HepG2 (cell line): ENCODE measurements around the gene TAF3. TPM values are rescaled to one million over a fixed set of nuclear protein-coding genes. Genes with fewer than 3 reads are reported as not detected.

Source experiments
- ATAC-seq: fragments of 200-7000 bp; cut with Tn5 transposase; 3 replicates; pipeline ENCODE4 v1.9.1; 2020; ENCODE audit warnings: mild to moderate bottlenecking, moderate library complexity
- BruUV-seq: library from RNA; stranded (reverse); fragments of 400-500 nt; replicated peaks from 2 replicates; lab custom pipeline; 2021; lab: Mats Ljungman, UMichigan
- CTCF ChIA-PET: fragments of 300-600 bp; formaldehyde crosslinking; extraction: SDS; loops from one replicate; lab custom pipeline; 2021; ENCODE audit warnings: low total read pairs, inconsistent platforms, low intra/inter-chr PET ratio; lab: Yijun Ruan, JAX
- POLR2A ChIA-PET: fragments of 350-600 bp; sonication (Branson Sonifier 250); formaldehyde crosslinking; loops from one replicate; lab custom pipeline; 2020; ENCODE audit warnings: antibody characterized with exemption, inconsistent platforms; lab: Yijun Ruan, JAX
- DNase-seq: peaks from one replicate; pipeline ENCODE4 v3.0.0-alpha.2; 2015; ENCODE audit warnings: low spot score
- FAIRE-seq: peaks from 3 replicates; lab custom pipeline; 2011; peaks lifted over from hg19 to GRCh38; lab: Jason Lieb, UNC
- H2AFZ ChIP-seq: one replicate; pipeline ENCODE4 v1.6.1; 2011; ENCODE audit warnings: low read length, inconsistent platforms
- H3K27ac ChIP-seq: fragments of 300-600 bp; 3 replicates; pipeline ENCODE4 v1.8.0; 2011; ENCODE audit warnings: mixed run types, mild to moderate bottlenecking, mixed read lengths, low read length, inconsistent platforms; ENCODE audit not compliant: insufficient read depth; ENCODE audit errors: extremely low read length
- H3K27me3 ChIP-seq, 2 experiments: fragments of 200-600 bp in 1 of 2; 2 replicates in 1 of 2; 3 replicates in 1 of 2; pipeline versions ENCODE4 v1.6.0 to v1.8.0; 2011; ENCODE audit warnings: low read length in 2 of 2, mild to moderate bottlenecking in 2 of 2, moderate library complexity in 2 of 2, inconsistent platforms in 1 of 2; ENCODE audit not compliant: insufficient read depth in 2 of 2, control insufficient read depth in 1 of 2
- H3K36me3 ChIP-seq, 2 experiments: fragments of 200-600 bp in 1 of 2; replicated peaks in 1 of 2; 2 replicates in 1 of 2; 3 replicates in 1 of 2; pipeline versions ENCODE4 v1.5.1 to v1.8.0; 2011; ENCODE audit warnings: low read length in 2 of 2, inconsistent platforms in 1 of 2; ENCODE audit not compliant: insufficient read depth in 2 of 2, control insufficient read depth in 1 of 2
- H3K4me1 ChIP-seq: 2 replicates; pipeline ENCODE4 v1.5.1; 2012; ENCODE audit warnings: low read length, inconsistent platforms; ENCODE audit not compliant: insufficient read depth
- H3K4me2 ChIP-seq: 2 replicates; pipeline ENCODE4 v1.6.0; 2011; ENCODE audit warnings: low read depth, low read length, inconsistent platforms
- H3K4me3 ChIP-seq, 3 experiments: fragments of 200-600 bp in 1 of 3; sonication (generic), shearing (Covaris generic) in 1 of 3; replicated peaks in 1 of 3; 2 replicates each; pipeline ENCODE4 v1.5.1; 2011 to 2016; ENCODE audit warnings: low read length in 3 of 3, inconsistent platforms in 2 of 3, low read depth in 2 of 3, mild to moderate bottlenecking in 2 of 3, control low read depth in 1 of 3, mixed read lengths in 1 of 3; ENCODE audit not compliant: insufficient read depth in 1 of 3
- H3K79me2 ChIP-seq: one replicate; pipeline ENCODE4 v1.6.1; 2011; ENCODE audit warnings: low read length, inconsistent platforms; ENCODE audit not compliant: insufficient read depth
- H3K9ac ChIP-seq: 2 replicates; pipeline ENCODE4 v1.6.0; 2011; ENCODE audit warnings: mild to moderate bottlenecking, low read depth, low read length, inconsistent platforms; ENCODE audit not compliant: insufficient read depth
- H3K9me3 ChIP-seq: 2 replicates; pipeline ENCODE4 v1.5.1; 2012; ENCODE audit warnings: mild to moderate bottlenecking, low read length
- H4K20me1 ChIP-seq: 2 replicates; pipeline ENCODE4 v1.6.0; 2011; ENCODE audit warnings: inconsistent platforms, mild to moderate bottlenecking, low read length, moderate library complexity; ENCODE audit not compliant: insufficient read depth
- ESRRA ChIP-seq: sonication (generic); formaldehyde crosslinking; IDR thresholded peaks from 2 replicates; pipeline ENCODE4 v1.5.1; 2020; ENCODE audit warnings: mild to moderate bottlenecking, low read depth, missing genetic modification reagents
- GTF2F1 ChIP-seq: fragments of 150-350 bp; IDR thresholded peaks from 2 replicates; pipeline ENCODE4 v1.6.1; 2014; ENCODE audit warnings: low read length
- MTF1 ChIP-seq: sonication (generic); formaldehyde crosslinking; IDR thresholded peaks from 2 replicates; pipeline ENCODE4 v1.5.0; 2020; ENCODE audit warnings: missing genetic modification reagents
- PHF8 ChIP-seq: sonication (generic); formaldehyde crosslinking; IDR thresholded peaks from 2 replicates; pipeline ENCODE4 v1.5.0; 2020; ENCODE audit warnings: missing genetic modification reagents
- ZBTB46 ChIP-seq: sonication (generic); formaldehyde crosslinking; IDR thresholded peaks from 2 replicates; pipeline ENCODE4 v1.4.0; 2020; ENCODE audit warnings: mild to moderate bottlenecking, missing genetic modification reagents, borderline replicate concordance
- ZNF773 ChIP-seq: sonication (generic); formaldehyde crosslinking; IDR thresholded peaks from 2 replicates; pipeline ENCODE4 v1.4.0; 2020; ENCODE audit warnings: missing genetic modification reagents, borderline replicate concordance
- WGBS: methylation state at CpG from one replicate; pipeline ENCODE4 v1.1.6; 2017; ENCODE audit warnings: low lambda C conversion rate; 5-methylcytosine and 5-hydroxymethylcytosine counted together
- in situ Hi-C: cut with HindIII; loops from 2 replicates; pipeline ENCODE4 v1.10.0; 2017; ENCODE audit warnings: low pct_unique_long_range_greater_than_20kb; ENCODE audit not compliant: extremely low pct_ligation_motif_present
- intact Hi-C: fragments of 100-400 bp; cut with micrococcal nuclease; formaldehyde crosslinking; loops from one replicate; pipeline ENCODE4 v1.10.0; 2022; ENCODE audit not compliant: unreplicated experiment
- polyA plus RNA-seq, 8 experiments: library from polyadenylated mRNA; depleted of rRNA in 3 of 8; stranded (reverse) in 7 of 8; unstranded in 1 of 8; fragments of >200 nt; fragmentation: Illumina TruSeq in 4 of 8; extraction: Trizol in 4 of 8; gene quantifications; 2 replicates each; pipeline versions ENCODE4 v1.2.1 to v1.2.3, GENCODE V29; 2011 to 2016; ENCODE audit warnings: low read depth in 4 of 8, missing spikeins in 1 of 8, mixed read lengths in 1 of 8; ENCODE audit not compliant: insufficient read depth in 1 of 8
- total RNA-seq, 5 experiments: library from RNA; depleted of rRNA; stranded (reverse); fragments of >200 nt; fragmentation: Illumina TruSeq; extraction: Trizol; gene quantifications; 2 replicates each; pipeline ENCODE4 v1.2.3, GENCODE V29; 2016; ENCODE audit warnings: low read depth in 1 of 5
- TF ChIP-seq, protein P1 (sequence below): sonication (generic); formaldehyde crosslinking; IDR thresholded peaks from 2 replicates; pipeline ENCODE4 v1.5.0; 2020; ENCODE audit warnings: mild to moderate bottlenecking, missing genetic modification reagents, borderline replicate concordance
- TF ChIP-seq, protein P2 (sequence below): sonication (generic); formaldehyde crosslinking; IDR thresholded peaks from 2 replicates; pipeline ENCODE4 v1.5.1; 2020; ENCODE audit warnings: missing genetic modification reagents, mild to moderate bottlenecking, borderline replicate concordance
- TF ChIP-seq, protein P3 (sequence below): sonication (generic); formaldehyde crosslinking; IDR thresholded peaks from 2 replicates; pipeline ENCODE4 v1.9.0; 2022; ENCODE audit warnings: low read depth, missing genetic modification reagents

Gene TAF3
- total and polyA plus RNA-seq, 2 of the 13 experiments (the other 11 are each of a cell fraction or from before 2014, with no cell fraction given) = 1.7 to 2.9 TPM

DNA sequence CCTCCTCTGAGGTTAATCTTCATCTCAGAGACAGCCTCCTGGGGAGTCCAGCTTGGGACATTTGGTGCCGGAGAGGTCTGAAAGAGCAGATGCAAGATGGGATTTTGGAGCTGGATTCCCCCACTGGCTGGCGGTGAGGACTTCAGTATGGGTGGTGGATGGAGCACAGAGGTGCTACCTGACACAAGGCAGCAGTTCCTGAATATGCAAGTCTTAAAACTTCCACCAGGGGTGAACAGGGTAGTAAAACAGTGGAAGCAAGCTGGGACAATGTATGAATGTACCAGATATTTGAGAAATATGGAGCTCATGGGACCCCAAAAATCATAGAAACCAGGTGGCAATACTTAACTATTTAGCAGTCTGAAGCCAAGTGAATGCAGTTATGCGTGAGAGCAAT is 4.8 kb upstream of the TAF3 start (continued):
- TF ChIP-seq, protein P1, sequence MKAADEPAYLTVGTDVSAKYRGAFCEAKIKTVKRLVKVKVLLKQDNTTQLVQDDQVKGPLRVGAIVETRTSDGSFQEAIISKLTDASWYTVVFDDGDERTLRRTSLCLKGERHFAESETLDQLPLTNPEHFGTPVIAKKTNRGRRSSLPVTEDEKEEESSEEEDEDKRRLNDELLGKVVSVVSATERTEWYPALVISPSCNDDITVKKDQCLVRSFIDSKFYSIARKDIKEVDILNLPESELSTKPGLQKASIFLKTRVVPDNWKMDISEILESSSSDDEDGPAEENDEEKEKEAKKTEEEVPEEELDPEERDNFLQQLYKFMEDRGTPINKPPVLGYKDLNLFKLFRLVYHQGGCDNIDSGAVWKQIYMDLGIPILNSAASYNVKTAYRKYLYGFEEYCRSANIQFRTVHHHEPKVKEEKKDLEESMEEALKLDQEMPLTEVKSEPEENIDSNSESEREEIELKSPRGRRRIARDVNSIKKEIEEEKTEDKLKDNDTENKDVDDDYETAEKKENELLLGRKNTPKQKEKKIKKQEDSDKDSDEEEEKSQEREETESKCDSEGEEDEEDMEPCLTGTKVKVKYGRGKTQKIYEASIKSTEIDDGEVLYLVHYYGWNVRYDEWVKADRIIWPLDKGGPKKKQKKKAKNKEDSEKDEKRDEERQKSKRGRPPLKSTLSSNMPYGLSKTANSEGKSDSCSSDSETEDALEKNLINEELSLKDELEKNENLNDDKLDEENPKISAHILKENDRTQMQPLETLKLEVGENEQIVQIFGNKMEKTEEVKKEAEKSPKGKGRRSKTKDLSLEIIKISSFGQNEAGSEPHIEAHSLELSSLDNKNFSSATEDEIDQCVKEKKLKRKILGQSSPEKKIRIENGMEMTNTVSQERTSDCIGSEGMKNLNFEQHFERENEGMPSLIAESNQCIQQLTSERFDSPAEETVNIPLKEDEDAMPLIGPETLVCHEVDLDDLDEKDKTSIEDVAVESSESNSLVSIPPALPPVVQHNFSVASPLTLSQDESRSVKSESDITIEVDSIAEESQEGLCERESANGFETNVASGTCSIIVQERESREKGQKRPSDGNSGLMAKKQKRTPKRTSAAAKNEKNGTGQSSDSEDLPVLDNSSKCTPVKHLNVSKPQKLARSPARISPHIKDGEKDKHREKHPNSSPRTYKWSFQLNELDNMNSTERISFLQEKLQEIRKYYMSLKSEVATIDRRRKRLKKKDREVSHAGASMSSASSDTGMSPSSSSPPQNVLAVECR (CRISPR knock-in tag) = no peak
- TF ChIP-seq ZNF773 (CRISPR knock-in tag) (no peak), MTF1 (CRISPR knock-in tag) (no peak), PHF8 (no peak)
- TF ChIP-seq, protein P2, sequence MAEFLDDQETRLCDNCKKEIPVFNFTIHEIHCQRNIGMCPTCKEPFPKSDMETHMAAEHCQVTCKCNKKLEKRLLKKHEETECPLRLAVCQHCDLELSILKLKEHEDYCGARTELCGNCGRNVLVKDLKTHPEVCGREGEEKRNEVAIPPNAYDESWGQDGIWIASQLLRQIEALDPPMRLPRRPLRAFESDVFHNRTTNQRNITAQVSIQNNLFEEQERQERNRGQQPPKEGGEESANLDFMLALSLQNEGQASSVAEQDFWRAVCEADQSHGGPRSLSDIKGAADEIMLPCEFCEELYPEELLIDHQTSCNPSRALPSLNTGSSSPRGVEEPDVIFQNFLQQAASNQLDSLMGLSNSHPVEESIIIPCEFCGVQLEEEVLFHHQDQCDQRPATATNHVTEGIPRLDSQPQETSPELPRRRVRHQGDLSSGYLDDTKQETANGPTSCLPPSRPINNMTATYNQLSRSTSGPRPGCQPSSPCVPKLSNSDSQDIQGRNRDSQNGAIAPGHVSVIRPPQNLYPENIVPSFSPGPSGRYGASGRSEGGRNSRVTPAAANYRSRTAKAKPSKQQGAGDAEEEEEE (CRISPR knock-in tag) = no peak

- Histone ChIP-seq H3K27ac (no peak overlapping the region), H2AFZ (no peak overlapping the region), H4K20me1 (no peaks in the 10 kb centered on the region; the same call in 1 of the 2 replicates), H3K4me1 (peaks cover 46% of the 10 kb centered on the region), H3K9ac (peak overlapping the region; percentile 87), H3K36me3 (peaks cover 0 to 2% of the 10 kb centered on the region in 2 experiments; a peak in 2 of 5 replicates), H3K4me2 (peak overlapping the region; percentile 76), H3K79me2 (peaks cover 24% of the 10 kb centered on the region), H3K4me3 (peak overlapping the region; percentile 78 to 99 (median 96)), H3K27me3 (no peaks in the 10 kb centered on the region; a peak in 1 of 5 replicates), H3K9me3 (no peaks in the 10 kb centered on the region)
- DNase-seq (no peak), ATAC-seq (peak; percentile 12; the same call in 1 of the 3 replicates), FAIRE-seq (no peak)
- POLR2A ChIA-PET = interaction anchor here (0.9 to 3.3 kb wide), 9 partner anchors 8 to 292 kb away, joined by 3 to 56 read pairs (median 4); partner anchors contain the start of genes ATP5F1C and KIN
- intact Hi-C loops (loop anchor here (5.0 kb wide), 1 partner anchor 60 kb away; no protein-coding TSS in a partner anchor), in situ Hi-C loops (no loop called here)
- CTCF ChIA-PET = no interaction called here
- BruUV-seq = no TSS peak
- WGBS = under 1% methylated on average over 12 of the region's 12 CpGs
- TF ChIP-seq ESRRA (CRISPR knock-in tag) = no peak
- TF ChIP-seq, protein P3, sequence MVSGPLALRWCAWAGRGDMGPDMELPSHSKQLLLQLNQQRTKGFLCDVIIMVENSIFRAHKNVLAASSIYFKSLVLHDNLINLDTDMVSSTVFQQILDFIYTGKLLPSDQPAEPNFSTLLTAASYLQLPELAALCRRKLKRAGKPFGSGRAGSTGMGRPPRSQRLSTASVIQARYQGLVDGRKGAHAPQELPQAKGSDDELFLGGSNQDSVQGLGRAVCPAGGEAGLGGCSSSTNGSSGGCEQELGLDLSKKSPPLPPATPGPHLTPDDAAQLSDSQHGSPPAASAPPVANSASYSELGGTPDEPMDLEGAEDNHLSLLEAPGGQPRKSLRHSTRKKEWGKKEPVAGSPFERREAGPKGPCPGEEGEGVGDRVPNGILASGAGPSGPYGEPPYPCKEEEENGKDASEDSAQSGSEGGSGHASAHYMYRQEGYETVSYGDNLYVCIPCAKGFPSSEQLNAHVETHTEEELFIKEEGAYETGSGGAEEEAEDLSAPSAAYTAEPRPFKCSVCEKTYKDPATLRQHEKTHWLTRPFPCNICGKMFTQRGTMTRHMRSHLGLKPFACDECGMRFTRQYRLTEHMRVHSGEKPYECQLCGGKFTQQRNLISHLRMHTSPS (CRISPR knock-in tag) = no peak
- TF ChIP-seq ZBTB46 (CRISPR knock-in tag) = no peak
- TF ChIP-seq GTF2F1 = no peak
Observed at GRCh38 chr10:7817576-7817975, 729 bp upstream of the TAF3 start.
